Neural cell (in vitro differentiated cells): ENCODE data around the gene CUBN. TPM values are rescaled to one million over a fixed set of nuclear protein-coding genes. Genes with fewer than 3 reads are reported as not detected.

ENCODE experiments used
- H2AFZ ChIP-seq: fragments of 200-600, 300-800 bp; sonication (generic), shearing (Covaris generic); 2 replicates; pipeline ENCODE4 v1.6.0; 2014; ENCODE audit warnings: low read depth, mild to moderate bottlenecking, antibody characterized with exemption, low read length, moderate library complexity
- H3F3A ChIP-seq: fragments of 200-600 bp; shearing (Covaris generic); 2 replicates; pipeline ENCODE4 v1.6.1; 2016; ENCODE audit warnings: mild to moderate bottlenecking, moderate library complexity, mixed read lengths, antibody characterized with exemption, low read length; ENCODE audit not compliant: insufficient read depth, poor library complexity, severe bottlenecking
- H3K27ac ChIP-seq: fragments of 200-600, 300-800 bp; sonication (generic), shearing (Covaris generic); 2 replicates; pipeline ENCODE4 v1.5.1; 2014; ENCODE audit warnings: mild to moderate bottlenecking, low read length, moderate library complexity
- H3K27me3 ChIP-seq: fragments of 300-800, 200-600 bp; sonication (generic), shearing (Covaris generic); 2 replicates; pipeline ENCODE4 v1.6.0; 2014; ENCODE audit warnings: mild to moderate bottlenecking, low read depth, low read length, moderate library complexity; ENCODE audit not compliant: insufficient read depth
- H3K36me3 ChIP-seq: fragments of 300-800, 200-600 bp; sonication (generic), shearing (Covaris generic); 2 replicates; pipeline ENCODE4 v1.5.1; 2014; ENCODE audit warnings: mild to moderate bottlenecking, antibody characterized with exemption, low read length, moderate library complexity; ENCODE audit not compliant: insufficient read depth
- H3K4me2 ChIP-seq: fragments of 300-800, 200-600 bp; sonication (generic), shearing (Covaris generic); 2 replicates; pipeline ENCODE4 v1.6.0; 2014; ENCODE audit warnings: mild to moderate bottlenecking, low read length
- H3K4me3 ChIP-seq: fragments of 300-800, 200-600 bp; sonication (generic), shearing (Covaris generic); 2 replicates; pipeline ENCODE4 v1.5.1; 2014; ENCODE audit warnings: mild to moderate bottlenecking, low read length, moderate library complexity
- H3K79me2 ChIP-seq: fragments of 200-600 bp; shearing (Covaris generic); replicated peaks from 2 replicates; pipeline ENCODE4 v1.6.0; 2014; ENCODE audit warnings: mild to moderate bottlenecking, low read length, moderate library complexity; ENCODE audit not compliant: insufficient read depth
- H3K9ac ChIP-seq: fragments of 300-800, 200-600 bp; sonication (generic), shearing (Covaris generic); 2 replicates; pipeline ENCODE4 v1.6.1; 2016; ENCODE audit warnings: mild to moderate bottlenecking, low read length, mixed read lengths
- H3K9me2 ChIP-seq: fragments of 200-600 bp; shearing (Covaris generic); 2 replicates; pipeline ENCODE4 v1.6.1; 2016; ENCODE audit warnings: mild to moderate bottlenecking, low read length, mixed read lengths; ENCODE audit not compliant: insufficient read depth
- H3K9me3 ChIP-seq: fragments of 200-600, 300-800 bp; sonication (generic), shearing (Covaris generic); 2 replicates; pipeline ENCODE4 v1.6.1; 2016; ENCODE audit warnings: mild to moderate bottlenecking, mixed run types, low read length, moderate library complexity, mixed read lengths
- H4K20me1 ChIP-seq: fragments of 200-600 bp; shearing (Covaris generic); 2 replicates; pipeline ENCODE4 v1.6.1; 2016; ENCODE audit warnings: mild to moderate bottlenecking, mixed run types; ENCODE audit not compliant: insufficient read depth
- EP300 ChIP-seq: fragments of 450-650 bp; conservative IDR thresholded peaks from 2 replicates; pipeline ENCODE4 v1.6.1; 2014; ENCODE audit warnings: antibody characterized with exemption, mild to moderate bottlenecking, moderate library complexity; ENCODE audit not compliant: poor library complexity, severe bottlenecking
- EZH2 ChIP-seq: fragments of 200-600, 300-800 bp; shearing (Covaris generic), sonication (generic); IDR thresholded peaks from 2 replicates; pipeline ENCODE4 v1.6.1; 2014; ENCODE audit warnings: antibody characterized with exemption, low read length, borderline replicate concordance, mild to moderate bottlenecking; ENCODE audit not compliant: insufficient read depth, poor library complexity, severe bottlenecking
- MXI1 ChIP-seq: fragments of 450-650 bp; conservative IDR thresholded peaks from 2 replicates; pipeline ENCODE4 v1.6.1; 2014; ENCODE audit warnings: antibody characterized with exemption, mild to moderate bottlenecking; ENCODE audit not compliant: poor library complexity, severe bottlenecking
- POLR2AphosphoS5 ChIP-seq: IDR thresholded peaks from 2 replicates; pipeline ENCODE4 v1.6.1; 2012
- RAD21 ChIP-seq: fragments of 450-650 bp; conservative IDR thresholded peaks from 2 replicates; pipeline ENCODE4 v1.6.1; 2014; ENCODE audit warnings: antibody characterized with exemption, mild to moderate bottlenecking, moderate library complexity
- REST ChIP-seq: IDR thresholded peaks from 2 replicates; pipeline ENCODE4 v1.6.1; 2012; ENCODE audit warnings: borderline replicate concordance
- SMC3 ChIP-seq: fragments of 450-650 bp; conservative IDR thresholded peaks from 2 replicates; pipeline ENCODE4 v1.6.1; 2014; ENCODE audit warnings: antibody characterized with exemption, mild to moderate bottlenecking, moderate library complexity; ENCODE audit not compliant: poor library complexity
- TAF1 ChIP-seq: IDR thresholded peaks from 2 replicates; pipeline ENCODE4 v1.6.1; 2012; ENCODE audit warnings: low read depth
- polyA plus RNA-seq: library from polyadenylated mRNA; depleted of rRNA; stranded (reverse); fragments of >200 nt; gene quantifications from 2 replicates; pipeline ENCODE4 v1.2.3, GENCODE V29; 2014
- TF ChIP-seq, protein P1 (sequence below): fragments of 450-650 bp; IDR thresholded peaks from 2 replicates; pipeline ENCODE4 v1.5.1; 2014; ENCODE audit warnings: antibody characterized with exemption, mild to moderate bottlenecking, moderate library complexity; ENCODE audit not compliant: poor library complexity, severe bottlenecking

Gene CUBN
- polyA plus RNA-seq, 1 donor from 2014 or later, result 7.1 TPM

GRCh38 chr10:17038627-17039026, 91.0 kb downstream of the CUBN start:
- H3F3A ChIP-seq, result no peaks in the 10 kb centered on the region
- H3K9ac ChIP-seq, result no peak overlapping the region
- no peaks in the 10 kb centered on the region for H3K36me3 ChIP-seq
- no peak overlapping the region for H3K27ac ChIP-seq
- no peaks in the 10 kb centered on the region for H3K9me2 ChIP-seq
- no peak overlapping the region for H3K4me2 ChIP-seq
- no peak overlapping the region for H2AFZ ChIP-seq
- H3K27me3 ChIP-seq, result no peaks in the 10 kb centered on the region
- H3K79me2 ChIP-seq, result no peaks in the 10 kb centered on the region
- H4K20me1 ChIP-seq, result no peaks in the 10 kb centered on the region
- no peaks in the 10 kb centered on the region for H3K9me3 ChIP-seq
- no peak overlapping the region for H3K4me3 ChIP-seq
- TF ChIP-seq, protein P1, sequence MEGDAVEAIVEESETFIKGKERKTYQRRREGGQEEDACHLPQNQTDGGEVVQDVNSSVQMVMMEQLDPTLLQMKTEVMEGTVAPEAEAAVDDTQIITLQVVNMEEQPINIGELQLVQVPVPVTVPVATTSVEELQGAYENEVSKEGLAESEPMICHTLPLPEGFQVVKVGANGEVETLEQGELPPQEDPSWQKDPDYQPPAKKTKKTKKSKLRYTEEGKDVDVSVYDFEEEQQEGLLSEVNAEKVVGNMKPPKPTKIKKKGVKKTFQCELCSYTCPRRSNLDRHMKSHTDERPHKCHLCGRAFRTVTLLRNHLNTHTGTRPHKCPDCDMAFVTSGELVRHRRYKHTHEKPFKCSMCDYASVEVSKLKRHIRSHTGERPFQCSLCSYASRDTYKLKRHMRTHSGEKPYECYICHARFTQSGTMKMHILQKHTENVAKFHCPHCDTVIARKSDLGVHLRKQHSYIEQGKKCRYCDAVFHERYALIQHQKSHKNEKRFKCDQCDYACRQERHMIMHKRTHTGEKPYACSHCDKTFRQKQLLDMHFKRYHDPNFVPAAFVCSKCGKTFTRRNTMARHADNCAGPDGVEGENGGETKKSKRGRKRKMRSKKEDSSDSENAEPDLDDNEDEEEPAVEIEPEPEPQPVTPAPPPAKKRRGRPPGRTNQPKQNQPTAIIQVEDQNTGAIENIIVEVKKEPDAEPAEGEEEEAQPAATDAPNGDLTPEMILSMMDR, result no peak
- TF ChIP-seq REST, result no peak
- TF ChIP-seq RAD21, result no peak
- TF ChIP-seq SMC3, result no peak
- TF ChIP-seq MXI1, result no peak
- TF ChIP-seq POLR2AphosphoS5, result no peak
- TF ChIP-seq TAF1, result no peak
- TF ChIP-seq EZH2, result no peak

- Histone ChIP-seq H3K27me3 (no peaks in the 10 kb centered on the region), H3K36me3 (no peaks in the 10 kb centered on the region), H3K4me2 (no peak overlapping the region), H3K4me3 (no peak overlapping the region), H3K79me2 (no peaks in the 10 kb centered on the region), H2AFZ (no peak overlapping the region), H3K9me2 (no peaks in the 10 kb centered on the region), H3F3A (no peaks in the 10 kb centered on the region), H4K20me1 (no peaks in the 10 kb centered on the region), H3K9me3 (no peaks in the 10 kb centered on the region), H3K9ac (no peak overlapping the region), H3K27ac (no peak overlapping the region)
- TF ChIP-seq RAD21 (no peak), SMC3 (no peak), MXI1 (no peak), EZH2 (no peak), TAF1 (no peak), REST (no peak), POLR2AphosphoS5 (no peak), EP300 (no peak)
- TF ChIP-seq, protein P1, result no peak
These were observed 91.7 kb downstream of the CUBN start for GRCh38 chr10:17037910-17038309.
